HAP-1 (cell line): ENCODE results near the gene TTLL11.

Experiments
- DNase-seq, 2 experiments: peaks; one replicate each; pipeline ENCODE4 v3.0.0-alpha.2; 2016 to 2020; ENCODE audit warnings: low spot score in 2 of 2
- H3K27me3 ChIP-seq: fragments of 250-450 bp; sonication (Bioruptor Pico); 2 replicates; pipeline ENCODE4 v1.5.1; 2020; ENCODE audit warnings: low read depth, mild to moderate bottlenecking, moderate library complexity
- H3K36me3 ChIP-seq: fragments of 250-450 bp; sonication (Bioruptor Pico); replicated peaks from 2 replicates; pipeline ENCODE4 v1.5.1; 2020; ENCODE audit warnings: mild to moderate bottlenecking
- H3K4me1 ChIP-seq: fragments of 250-450 bp; sonication (Bioruptor Pico); 2 replicates; pipeline ENCODE4 v1.5.1; 2020; ENCODE audit warnings: mild to moderate bottlenecking
- H3K4me3 ChIP-seq: fragments of 250-450 bp; sonication (Bioruptor Pico); 2 replicates; pipeline ENCODE4 v1.5.1; 2020; ENCODE audit warnings: mild to moderate bottlenecking, moderate library complexity
- H3K9me3 ChIP-seq: fragments of 250-450 bp; sonication (Bioruptor Pico); 2 replicates; pipeline ENCODE4 v1.5.1; 2020; ENCODE audit warnings: mild to moderate bottlenecking, moderate library complexity
- in situ Hi-C: fragments of 300-500 bp; cut with MboI; formaldehyde crosslinking; loops from 3 replicates; pipeline ENCODE4 v1.14.3; 2020; ENCODE audit warnings: low sequenced_read_pairs, inconsistent platforms, mixed read lengths

Gene TTLL11

DNA sequence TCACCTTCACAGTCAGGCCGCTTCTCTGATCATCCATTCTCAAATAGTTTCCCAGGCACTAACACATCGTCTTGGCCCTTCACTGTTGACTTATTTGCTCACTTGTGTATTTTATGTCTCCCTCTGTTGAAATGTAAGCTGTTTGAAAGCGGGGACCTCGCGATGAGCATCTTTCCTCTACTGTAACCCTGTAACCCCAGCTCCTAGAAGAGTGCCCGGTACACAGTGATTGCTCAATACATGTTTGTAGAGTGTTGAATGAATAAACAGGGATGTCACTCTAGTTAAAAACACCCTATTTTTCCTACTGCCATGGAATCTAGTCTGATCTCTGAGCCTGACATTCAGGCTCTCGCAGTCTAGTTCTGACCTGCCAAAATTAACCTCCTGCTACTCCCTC, 150.8 kb downstream of the TTLL11 start:
- Histone ChIP-seq H3K4me3 (no peak overlapping the region), H3K36me3 (no peaks in the 10 kb centered on the region), H3K9me3 (no peaks in the 10 kb centered on the region), H3K27me3 (peaks cover 11% of the 10 kb centered on the region; the same call in 1 of the 2 replicates), H3K4me1 (no peaks in the 10 kb centered on the region)
- DNase-seq = no peak
- in situ Hi-C loops = no loop called here

DNA sequence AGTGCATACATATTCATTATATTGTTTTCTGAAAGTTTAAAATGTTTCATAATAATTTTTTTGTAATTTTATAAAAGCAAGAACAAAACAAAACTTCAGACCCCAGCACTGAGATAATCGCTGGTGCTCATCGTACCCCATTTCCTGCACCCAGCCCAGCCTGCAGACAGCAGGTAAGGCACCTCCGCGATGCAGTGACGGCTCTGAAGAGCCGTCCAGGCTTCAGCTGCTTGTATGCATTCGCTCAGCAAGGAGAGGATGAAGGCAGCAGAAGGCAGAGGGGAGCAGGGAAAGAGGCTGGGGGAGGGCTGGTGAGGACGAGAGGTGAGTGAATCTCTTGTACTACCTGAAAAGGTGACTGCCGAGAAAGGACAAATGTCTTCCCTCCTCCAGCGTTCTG, 153.5 kb downstream of the TTLL11 start:
- no peaks in the 10 kb centered on the region for H3K36me3 ChIP-seq
- no peaks in the 10 kb centered on the region for H3K9me3 ChIP-seq
- no peak for DNase-seq
- no peak overlapping the region for H3K4me3 ChIP-seq
- H3K4me1 ChIP-seq = no peaks in the 10 kb centered on the region
- in situ Hi-C loops = no loop called here
- peaks cover 11% of the 10 kb centered on the region; the same call in 1 of the 2 replicates for H3K27me3 ChIP-seq

DNA sequence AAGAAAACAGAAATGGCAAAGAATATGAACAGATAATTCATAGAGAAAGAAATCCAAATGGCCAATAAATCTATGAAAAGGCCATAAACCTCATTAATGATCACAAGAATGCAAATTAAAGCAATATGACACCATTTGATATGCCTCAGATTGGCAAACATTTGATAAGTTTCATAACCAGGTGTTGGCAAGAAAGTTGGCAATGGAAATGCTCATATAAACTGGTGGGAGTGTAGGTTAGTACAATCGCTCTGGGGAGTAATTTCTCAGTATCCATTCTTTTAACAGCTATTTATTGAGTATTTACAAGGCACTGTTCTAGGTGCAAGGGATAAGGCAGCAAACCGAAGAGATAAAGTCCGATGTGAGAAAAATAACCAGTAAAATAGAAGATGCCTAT, 154.5 kb downstream of the TTLL11 start:
- H3K27me3 ChIP-seq = peaks cover 11% of the 10 kb centered on the region; the same call in 1 of the 2 replicates
- in situ Hi-C loops = no loop called here
- no peak for DNase-seq

DNA sequence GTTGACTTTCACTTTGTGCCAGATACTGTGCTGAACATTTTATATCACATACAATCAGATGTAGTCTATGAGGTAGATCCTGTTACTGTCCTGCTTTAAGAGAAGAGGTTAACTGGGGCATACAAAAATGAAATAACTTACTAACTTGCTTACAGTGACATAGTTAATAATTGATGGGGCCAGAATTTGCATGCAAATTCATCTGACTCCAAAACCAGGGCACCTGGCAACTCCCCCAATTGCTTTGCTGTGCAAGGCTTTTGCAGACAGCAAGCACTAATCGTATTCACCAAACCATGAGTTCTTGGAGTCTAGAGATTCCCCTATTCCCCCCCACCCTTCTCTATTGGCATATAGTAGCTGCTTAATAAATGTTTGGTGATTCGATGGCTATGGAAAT, 155.9 kb downstream of the TTLL11 start:
- no peaks in the 10 kb centered on the region for H3K4me1 ChIP-seq
- no peak for DNase-seq
- in situ Hi-C loops = no loop called here
- no peaks in the 10 kb centered on the region for H3K36me3 ChIP-seq
- peaks cover 11% of the 10 kb centered on the region; the same call in 1 of the 2 replicates for H3K27me3 ChIP-seq
- H3K4me3 ChIP-seq = no peak overlapping the region
- no peaks in the 10 kb centered on the region for H3K9me3 ChIP-seq

More for the DNA sequence above, 154.5 kb downstream of the TTLL11 start:
- no peaks in the 10 kb centered on the region for H3K9me3 ChIP-seq
- H3K4me3 ChIP-seq = no peak overlapping the region
- H3K36me3 ChIP-seq = no peaks in the 10 kb centered on the region
- H3K4me1 ChIP-seq = no peaks in the 10 kb centered on the region

DNA sequence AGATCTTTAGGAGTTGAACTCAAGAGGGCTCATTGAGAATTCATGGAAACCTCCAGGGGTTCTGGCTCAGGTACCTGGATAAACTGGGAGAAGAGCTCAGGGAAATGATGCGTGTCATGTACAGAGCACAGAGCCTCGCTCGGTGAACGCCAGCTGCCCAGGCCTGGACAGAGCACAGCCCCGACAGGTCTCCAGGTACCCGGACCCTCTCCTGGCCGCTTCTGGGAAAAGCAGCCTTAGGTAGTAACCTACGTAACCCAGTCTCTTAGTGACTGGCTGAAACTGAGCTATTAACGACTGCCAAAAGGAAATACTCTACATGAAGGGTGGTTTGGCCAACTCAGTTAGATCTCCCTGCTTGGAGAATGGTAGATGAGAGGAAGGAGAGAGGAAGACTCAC, 157.4 kb downstream of the TTLL11 start:
- no peak for DNase-seq
- Histone ChIP-seq H3K4me3 (no peak overlapping the region), H3K4me1 (no peaks in the 10 kb centered on the region), H3K27me3 (peaks cover 7% of the 10 kb centered on the region; the same call in 1 of the 2 replicates), H3K9me3 (no peaks in the 10 kb centered on the region), H3K36me3 (no peaks in the 10 kb centered on the region)
- in situ Hi-C loops = no loop called here

DNA sequence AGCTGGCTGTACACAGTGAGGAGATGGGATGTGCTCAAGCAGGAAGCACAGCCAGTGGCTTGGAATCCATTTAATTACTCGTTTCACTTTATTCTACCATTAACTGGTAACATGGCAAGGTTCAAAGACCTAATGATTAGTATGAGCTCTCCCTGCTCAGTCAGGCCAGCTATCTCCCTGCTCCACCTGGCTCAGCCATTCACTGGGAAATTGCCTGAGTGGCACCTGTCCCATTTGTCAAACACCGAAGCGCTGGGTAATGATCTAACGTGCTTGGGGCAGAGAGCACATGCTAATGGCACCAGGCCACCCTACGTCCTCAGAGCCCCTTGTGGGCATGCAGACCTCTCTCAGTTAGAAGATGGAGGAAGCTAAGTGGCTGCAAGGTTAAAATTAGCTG, 162.2 kb downstream of the TTLL11 start:
- in situ Hi-C loops = no loop called here
- Histone ChIP-seq H3K27me3 (no peaks in the 10 kb centered on the region), H3K4me3 (no peak overlapping the region), H3K9me3 (no peaks in the 10 kb centered on the region), H3K36me3 (no peaks in the 10 kb centered on the region), H3K4me1 (no peaks in the 10 kb centered on the region)
- DNase-seq = no peak

DNA sequence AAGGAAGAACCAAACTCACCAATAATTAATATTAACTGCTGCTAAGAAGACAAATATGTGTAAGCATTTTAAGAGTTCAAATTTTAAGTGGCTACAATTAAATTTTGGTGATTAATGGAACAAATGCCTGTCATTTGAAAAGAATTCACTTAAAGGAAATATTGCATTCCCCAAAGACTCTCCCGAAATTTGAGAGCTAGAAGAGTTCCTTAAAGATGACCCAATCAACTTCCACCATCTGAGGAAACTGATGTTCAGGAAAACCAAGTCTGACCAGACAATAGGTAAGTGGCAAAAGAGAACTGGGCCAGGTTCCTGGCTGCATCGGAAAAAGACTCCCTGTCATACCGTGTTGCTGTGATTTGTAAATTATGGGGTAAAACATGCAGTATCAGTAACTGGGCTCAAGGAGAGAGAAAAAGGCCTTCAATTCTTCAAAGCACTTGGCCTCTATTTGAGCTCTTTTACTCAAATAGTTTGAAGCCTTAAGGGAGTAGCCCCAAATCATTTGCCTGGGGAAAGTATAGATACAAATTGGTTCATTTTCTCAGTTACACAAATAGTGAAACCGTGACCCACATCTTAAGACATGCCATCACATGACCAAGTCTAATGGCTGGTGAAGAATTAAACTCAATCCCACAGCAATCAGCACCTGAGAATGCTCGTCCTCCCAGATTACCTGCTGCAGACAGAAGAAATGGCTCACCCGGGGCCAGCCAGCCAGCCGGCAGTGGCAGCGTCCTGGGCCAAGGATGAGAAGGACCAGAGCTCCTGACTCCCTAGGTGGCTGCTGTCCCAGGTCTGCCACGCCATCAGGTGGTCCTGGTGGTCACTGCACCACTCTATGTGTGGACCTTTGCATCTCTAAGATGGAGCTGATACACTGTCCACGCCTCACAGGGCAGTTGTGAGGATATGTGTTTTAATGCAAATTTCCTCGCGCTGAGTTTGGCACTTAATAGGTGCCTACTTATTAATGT, 162.9 kb downstream of the TTLL11 start:
- no peaks in the 10 kb centered on the region for H3K36me3 ChIP-seq
- no peaks in the 10 kb centered on the region for H3K27me3 ChIP-seq
- no peaks in the 10 kb centered on the region for H3K9me3 ChIP-seq
- in situ Hi-C loops = no loop called here
- peak in 1 of 2 experiments; percentile 44 for DNase-seq
- H3K4me3 ChIP-seq = no peak overlapping the region
- H3K4me1 ChIP-seq = no peaks in the 10 kb centered on the region

DNA sequence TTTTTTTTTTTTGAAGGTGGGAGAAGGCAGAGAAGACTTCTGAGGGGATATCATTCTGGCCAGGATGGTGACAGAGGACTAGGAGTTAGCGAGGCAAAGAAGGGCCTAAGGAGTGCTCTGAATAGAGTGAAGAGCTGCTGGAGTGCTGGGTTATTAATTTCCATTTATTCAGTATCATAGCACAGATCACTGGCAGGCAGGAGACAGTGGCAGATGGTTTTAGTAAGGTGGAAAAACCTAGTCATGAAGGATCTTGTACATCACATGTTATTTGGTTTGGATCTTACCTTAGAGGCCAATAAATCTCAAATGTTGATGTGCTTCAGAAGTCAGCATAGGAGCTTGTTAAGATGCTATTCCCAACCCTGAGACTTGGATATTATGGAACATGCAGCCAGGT, 165.5 kb downstream of the TTLL11 start:
- no peaks in the 10 kb centered on the region for H3K4me1 ChIP-seq
- DNase-seq = no peak
- in situ Hi-C loops = no loop called here

DNA sequence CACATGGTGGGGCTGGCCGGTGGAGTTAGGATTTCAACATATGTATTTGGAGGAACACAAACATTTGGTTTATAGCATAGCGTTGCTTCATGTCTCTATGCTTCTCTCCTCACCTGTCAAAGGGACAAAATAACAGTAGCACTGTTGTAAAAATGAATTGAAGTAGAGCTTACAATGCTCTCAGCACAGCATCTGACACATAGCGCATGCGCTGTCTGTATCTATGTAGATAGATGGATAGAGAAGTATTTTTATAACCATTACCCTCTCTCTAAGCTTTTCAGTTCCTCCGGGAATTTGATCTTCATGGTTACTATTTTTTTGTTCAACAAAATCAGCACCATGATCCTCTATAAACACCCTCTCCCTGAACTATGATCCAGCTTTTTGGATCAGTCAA, 166.0 kb downstream of the TTLL11 start:
- Histone ChIP-seq H3K4me1 (no peaks in the 10 kb centered on the region), H3K9me3 (no peaks in the 10 kb centered on the region), H3K36me3 (no peaks in the 10 kb centered on the region), H3K27me3 (no peaks in the 10 kb centered on the region), H3K4me3 (no peak overlapping the region)
- in situ Hi-C loops = no loop called here
- no peak for DNase-seq

More for the DNA sequence above, 165.5 kb downstream of the TTLL11 start:
- H3K36me3 ChIP-seq = no peaks in the 10 kb centered on the region
- no peak overlapping the region for H3K4me3 ChIP-seq
- H3K27me3 ChIP-seq = no peaks in the 10 kb centered on the region
- H3K9me3 ChIP-seq = no peaks in the 10 kb centered on the region

DNA sequence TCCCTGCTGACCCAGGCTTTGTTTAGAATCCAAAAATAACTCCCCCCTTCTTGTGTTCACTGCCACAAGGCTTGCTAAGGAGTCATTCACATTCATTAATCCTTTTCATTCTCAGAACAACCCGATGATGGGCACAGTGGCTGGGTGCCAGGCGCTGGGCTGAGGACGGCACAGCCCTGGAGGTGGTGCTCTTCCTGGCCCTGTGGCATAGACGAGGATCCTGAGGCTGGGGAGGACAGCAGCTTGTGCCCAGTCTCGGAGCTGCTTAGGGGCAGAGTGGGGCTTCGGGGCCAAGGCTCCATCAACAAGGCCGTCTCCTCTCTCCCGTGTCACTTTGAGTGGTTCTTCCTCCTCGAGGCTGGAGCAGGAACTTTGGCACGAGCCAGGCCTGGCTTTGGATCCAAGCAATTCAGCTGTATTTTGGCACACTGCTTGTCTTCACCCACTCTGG, 166.7 kb downstream of the TTLL11 start:
- H3K27me3 ChIP-seq = no peaks in the 10 kb centered on the region
- no peak for DNase-seq
- in situ Hi-C loops = no loop called here
- 0 out of 2 replicates have a peak, but pooled peaks cover 3% of the 10 kb centered on the region for H3K4me1 ChIP-seq
- no peaks in the 10 kb centered on the region for H3K9me3 ChIP-seq
- no peaks in the 10 kb centered on the region for H3K36me3 ChIP-seq
- no peak overlapping the region for H3K4me3 ChIP-seq

DNA sequence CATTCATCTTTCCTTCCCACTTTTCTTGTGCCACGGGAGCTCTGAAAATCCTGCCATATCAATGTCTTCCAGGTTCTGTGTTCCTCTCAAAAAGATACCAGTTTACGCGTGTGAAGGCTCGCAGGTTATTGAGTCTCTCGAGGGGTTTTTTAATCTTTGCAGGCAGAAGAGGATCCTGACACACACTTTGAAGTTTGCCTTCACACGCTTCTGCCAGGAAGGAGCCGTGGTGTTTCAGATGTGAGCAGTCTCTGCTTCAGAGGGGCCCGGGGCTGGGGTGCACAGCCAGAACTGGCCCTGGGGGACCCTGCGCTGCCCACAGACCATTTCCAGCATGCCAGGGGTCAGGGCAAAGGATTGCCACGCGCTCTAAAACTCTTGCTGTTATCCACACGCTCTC, 167.2 kb downstream of the TTLL11 start:
- in situ Hi-C loops = no loop called here
- Histone ChIP-seq H3K4me3 (no peak overlapping the region), H3K36me3 (no peaks in the 10 kb centered on the region), H3K4me1 (peaks cover 7% of the 10 kb centered on the region; the same call in 1 of the 2 replicates), H3K27me3 (no peaks in the 10 kb centered on the region), H3K9me3 (no peaks in the 10 kb centered on the region)
- no peak for DNase-seq

DNA sequence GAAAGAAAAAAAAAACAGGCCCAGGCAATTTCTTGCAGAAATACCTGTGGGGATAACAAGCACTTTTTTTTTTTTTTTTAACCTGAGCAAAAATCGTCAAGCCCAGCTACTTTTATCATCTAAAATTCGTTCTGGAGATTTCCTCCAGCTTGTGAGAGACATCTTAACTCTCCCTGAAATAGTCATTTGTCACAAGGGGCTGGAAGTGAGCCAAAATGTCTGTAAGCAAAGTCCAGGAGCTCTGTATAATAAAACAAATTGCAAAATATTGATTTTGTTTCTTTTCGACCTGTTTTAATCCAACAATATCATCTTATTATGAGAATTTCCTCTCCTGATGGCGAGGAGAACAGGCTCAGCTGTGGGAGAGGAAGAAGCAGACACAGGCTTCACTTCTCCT, 168.4 kb downstream of the TTLL11 start:
- Histone ChIP-seq H3K4me3 (no peak overlapping the region), H3K4me1 (peaks cover 10% of the 10 kb centered on the region; the same call in 1 of the 2 replicates), H3K27me3 (no peaks in the 10 kb centered on the region), H3K9me3 (no peaks in the 10 kb centered on the region), H3K36me3 (no peaks in the 10 kb centered on the region)
- no peak for DNase-seq
- in situ Hi-C loops = no loop called here

DNA sequence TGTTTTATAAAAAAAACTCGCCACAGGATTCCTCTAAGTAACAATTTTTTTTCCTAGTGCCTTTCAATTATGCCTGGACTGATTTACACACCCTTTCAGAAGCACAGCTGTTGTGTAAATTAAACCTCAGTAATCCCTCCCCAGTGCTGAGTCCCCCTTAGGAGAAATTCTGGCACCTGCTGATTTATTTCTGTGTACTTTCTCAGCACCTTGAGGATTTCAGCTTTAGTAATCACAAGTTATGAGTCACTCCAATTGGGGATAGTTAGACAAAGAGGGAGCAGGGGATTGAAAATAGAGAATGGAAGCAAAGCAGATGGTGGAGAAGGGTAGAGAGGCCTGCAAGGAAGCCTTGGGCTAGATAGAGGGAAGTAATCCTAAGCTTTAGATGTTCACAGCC, 171.7 kb downstream of the TTLL11 start:
- in situ Hi-C loops = no loop called here
- Histone ChIP-seq H3K36me3 (no peaks in the 10 kb centered on the region), H3K4me3 (no peak overlapping the region), H3K9me3 (no peaks in the 10 kb centered on the region), H3K27me3 (no peaks in the 10 kb centered on the region), H3K4me1 (peaks cover 10% of the 10 kb centered on the region; the same call in 1 of the 2 replicates)
- DNase-seq = peak; percentile 49 to 75
